Fibroblast of skin of right biceps (primary cell): ENCODE data around the gene TTLL3.

ENCODE experiments used
- DNase-seq: peaks from one replicate; pipeline ENCODE4 v3.0.0-alpha.2; 2013

TTLL3 gene

DNA sequence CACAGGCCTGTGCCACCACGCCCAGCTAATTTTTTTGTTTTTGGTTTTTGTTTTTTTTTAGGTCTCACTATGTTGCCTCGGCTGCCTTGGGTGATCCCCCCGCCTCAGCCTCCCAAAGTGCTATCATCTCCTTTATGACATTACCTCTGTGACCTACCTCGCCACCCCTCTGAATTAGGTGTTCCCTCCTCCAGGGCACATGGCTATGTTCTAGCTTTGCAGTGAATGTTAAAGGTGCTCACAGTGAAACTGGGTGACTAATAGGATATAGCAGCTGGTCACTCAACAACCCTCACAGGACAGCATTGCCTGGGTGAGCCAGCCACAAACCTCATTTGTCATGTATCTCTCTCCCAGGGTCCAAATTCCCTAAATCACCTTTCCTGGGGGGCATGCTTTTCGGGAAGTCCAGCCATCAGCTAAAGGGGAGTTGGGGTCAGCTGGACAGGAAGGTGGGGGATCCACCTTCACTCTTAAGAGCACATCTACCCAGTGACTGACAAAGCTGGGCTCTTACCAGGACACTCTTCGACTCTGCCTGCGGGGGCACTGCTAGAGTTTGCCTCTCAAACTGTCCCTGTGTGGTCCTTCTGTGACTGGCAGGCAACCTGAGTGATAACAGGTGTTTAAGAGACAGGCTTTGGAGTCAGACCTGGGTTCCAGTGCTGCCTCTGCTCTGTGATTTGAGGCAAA lies 1.6 kb upstream of the TTLL3 start:
- DNase-seq = peak; percentile 34

DNA sequence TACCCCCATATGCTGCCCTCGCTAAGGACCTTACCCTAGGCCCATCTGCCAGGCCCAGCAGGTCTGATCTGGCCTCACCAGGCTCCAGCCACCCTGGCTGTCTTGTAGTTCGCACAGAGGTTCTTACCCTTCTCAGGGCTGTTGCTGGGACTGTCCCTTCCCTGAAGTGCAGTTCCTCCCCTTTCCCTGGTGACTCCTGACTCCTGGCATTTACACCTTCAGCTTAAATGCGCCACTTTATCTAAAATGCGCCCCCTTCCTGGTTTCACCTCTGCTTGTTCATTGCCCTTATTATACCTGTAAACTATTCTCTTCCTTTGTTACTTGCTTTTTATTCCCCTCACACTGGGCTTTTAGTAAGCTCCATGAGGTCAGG lies 835 bp upstream of the TTLL3 start:
- no peak for DNase-seq

- DNase-seq = no peak
These were observed 340 bp downstream of the TTLL3 start for GRCh38 chr3:9810433-9810770.

DNA sequence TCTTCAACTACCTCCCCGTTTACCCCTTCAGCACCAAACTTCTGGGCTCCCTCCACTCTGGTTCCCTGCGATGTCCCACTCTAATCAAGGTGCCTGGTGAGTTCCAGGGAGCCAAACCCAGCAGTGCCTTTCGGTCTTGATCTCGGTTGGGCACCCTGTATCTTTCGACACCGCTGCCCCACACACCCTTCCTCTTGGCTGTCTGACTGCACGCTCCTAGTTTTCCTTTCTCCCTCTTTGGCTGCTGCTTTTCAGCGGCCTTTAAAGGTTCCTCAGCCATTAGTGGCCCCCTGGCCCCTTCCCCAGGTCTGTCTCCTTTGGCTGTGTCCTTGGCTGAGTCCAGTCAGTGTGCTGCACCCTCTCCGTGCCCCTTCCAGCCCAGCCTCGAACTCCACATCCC lies 784 bp downstream of the TTLL3 start:
- DNase-seq = no peak

GRCh38 chr3:9812870-9813483 lies 2.9 kb downstream of the TTLL3 start:
- DNase-seq = no peak

- no peak for DNase-seq
These were observed 5.9 kb downstream of the TTLL3 start for GRCh38 chr3:9815986-9816385.

- DNase-seq = no peak
These were observed 7.4 kb downstream of the TTLL3 start for GRCh38 chr3:9817436-9817835.

- DNase-seq = no peak
These were observed 8.7 kb downstream of the TTLL3 start for GRCh38 chr3:9818666-9819335.

DNA sequence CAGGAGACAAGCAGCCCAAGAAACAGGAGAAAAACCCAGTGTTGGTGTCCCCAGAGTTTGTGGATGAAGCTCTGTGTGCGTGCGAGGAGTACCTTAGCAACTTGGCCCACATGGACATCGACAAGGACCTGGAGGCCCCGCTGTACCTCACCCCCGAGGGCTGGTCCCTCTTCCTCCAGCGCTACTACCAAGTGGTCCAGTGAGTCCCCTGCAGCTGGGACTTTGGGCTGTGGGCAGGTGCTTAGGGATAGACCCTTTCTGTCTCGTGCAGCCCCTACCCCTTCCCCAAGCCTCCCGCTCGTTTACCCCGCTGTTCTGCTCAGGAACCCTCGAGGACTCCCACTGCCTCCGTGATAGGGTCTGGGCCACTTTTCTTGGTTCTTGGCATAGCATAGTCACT lies 10.5 kb downstream of the TTLL3 start:
- DNase-seq = no peak

DNA sequence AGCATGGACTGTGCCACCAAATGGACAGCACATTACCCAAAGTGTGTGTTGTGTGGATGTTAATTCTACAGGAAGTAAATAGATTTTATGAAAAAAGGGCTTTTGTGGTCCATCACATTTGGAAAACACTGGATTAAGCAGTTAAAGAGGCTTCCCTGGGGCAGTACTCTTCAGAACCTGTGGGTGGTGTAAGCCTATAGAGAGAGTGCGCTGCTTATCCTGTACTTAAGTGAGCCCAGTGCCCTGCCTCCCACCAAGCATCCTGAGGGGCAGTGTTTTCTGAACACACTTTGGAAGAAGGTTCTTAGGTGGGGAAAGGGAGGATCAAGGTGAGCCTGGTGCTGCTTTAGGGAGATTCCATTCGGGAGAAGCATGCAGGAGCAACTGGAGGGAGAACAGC lies 10.9 kb downstream of the TTLL3 start:
- DNase-seq = no peak

GRCh38 chr3:9825451-9826040 lies 15.5 kb downstream of the TTLL3 start:
- no peak for DNase-seq

- peak; percentile 31 for DNase-seq
These were observed 16.9 kb downstream of the TTLL3 start for GRCh38 chr3:9826815-9827573.

- no peak for DNase-seq
These were observed 19.0 kb downstream of the TTLL3 start for GRCh38 chr3:9828801-9829755.

GRCh38 chr3:9831253-9831652 lies 21.2 kb downstream of the TTLL3 start:
- no peak for DNase-seq

DNA sequence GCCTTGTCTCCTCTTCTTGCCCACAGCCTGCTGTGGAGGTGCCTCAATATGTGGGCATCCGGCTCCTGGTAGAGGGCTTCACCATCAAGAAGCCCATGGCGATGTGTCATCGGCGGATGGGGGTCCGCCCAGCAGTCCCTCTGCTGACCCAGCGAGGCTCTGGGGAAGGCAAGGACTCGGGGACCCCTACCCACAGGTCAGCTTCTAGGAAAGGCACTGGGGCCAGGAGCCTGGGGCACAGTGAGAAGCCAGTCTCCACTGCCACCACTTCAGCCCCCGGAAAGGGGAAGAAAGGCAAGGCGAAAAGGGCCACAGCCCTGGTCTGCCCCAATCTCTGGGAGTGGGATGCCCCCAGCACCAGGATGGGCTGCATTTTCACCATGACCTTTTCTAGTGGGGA lies 23.0 kb downstream of the TTLL3 start:
- no peak for DNase-seq

GRCh38 chr3:9834520-9835380 lies 24.7 kb downstream of the TTLL3 start:
- no peak for DNase-seq

GRCh38 chr3:9837701-9838582 lies 27.9 kb downstream of the TTLL3 start:
- DNase-seq = no peak

GRCh38 chr3:9838856-9839255 lies 28.8 kb downstream of the TTLL3 start:
- DNase-seq = no peak

DNA sequence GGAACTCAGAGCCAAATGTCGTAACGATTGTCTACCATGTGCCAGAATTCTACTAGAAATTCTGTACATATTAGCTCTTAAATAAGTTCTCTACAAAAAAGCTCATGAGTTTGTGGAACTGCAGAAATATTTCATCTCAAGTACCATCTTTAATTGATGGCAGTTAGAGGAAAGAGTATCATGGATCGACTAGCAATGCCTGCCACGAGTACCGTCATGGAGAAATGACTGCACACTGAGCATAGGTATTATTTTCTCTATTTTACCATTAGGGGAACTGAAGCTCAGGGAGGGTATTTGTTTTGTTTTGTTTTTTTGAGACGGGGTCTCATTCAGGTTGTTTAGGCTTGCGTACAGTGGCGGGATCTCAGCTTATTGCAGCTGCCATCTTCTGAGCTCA lies 31.0 kb downstream of the TTLL3 start:
- no peak for DNase-seq
